Endothelial cell of umbilical vein (primary cell): ENCODE data around the gene GLI2.

Source experiments
- EZH2 ChIP-seq: IDR thresholded peaks from 2 replicates; pipeline ENCODE4 v1.6.1; 2012; ENCODE audit warnings: borderline replicate concordance, low read depth, mild to moderate bottlenecking, moderate library complexity, low read length, inconsistent platforms; ENCODE audit not compliant: severe bottlenecking
- MYC ChIP-seq: IDR thresholded peaks from one replicate; pipeline ENCODE4 v1.6.1; 2011; ENCODE audit warnings: mild to moderate bottlenecking, low read depth, low read length
- POLR2A ChIP-seq: IDR thresholded peaks from 2 replicates; pipeline ENCODE4 v1.6.1; 2012; ENCODE audit warnings: low read depth, mild to moderate bottlenecking, control low read depth, low read length
- POLR2AphosphoS5 ChIP-seq: IDR thresholded peaks from 2 replicates; pipeline ENCODE4 v1.6.1; 2012; ENCODE audit warnings: low read depth, mild to moderate bottlenecking, control low read depth, low read length, moderate library complexity; ENCODE audit not compliant: insufficient read depth
- TF ChIP-seq, protein P1 (sequence below), 2 donors: IDR thresholded peaks; 1 replicate in 1 of 2; 2 replicates in 1 of 2; pipeline ENCODE4 v1.5.1; 2011; ENCODE audit warnings: low read length in 2 of 2, mild to moderate bottlenecking in 2 of 2, moderate library complexity in 2 of 2, control low read depth in 1 of 2, inconsistent platforms in 1 of 2, low read depth in 1 of 2; ENCODE audit not compliant: insufficient read depth in 1 of 2; ENCODE audit errors: extremely low read depth in 1 of 2
- TF ChIP-seq, protein P2 (sequence below): IDR thresholded peaks from 2 replicates; pipeline ENCODE4 v1.6.1; 2011; ENCODE audit not compliant: insufficient read depth, insufficient read length

DNA sequence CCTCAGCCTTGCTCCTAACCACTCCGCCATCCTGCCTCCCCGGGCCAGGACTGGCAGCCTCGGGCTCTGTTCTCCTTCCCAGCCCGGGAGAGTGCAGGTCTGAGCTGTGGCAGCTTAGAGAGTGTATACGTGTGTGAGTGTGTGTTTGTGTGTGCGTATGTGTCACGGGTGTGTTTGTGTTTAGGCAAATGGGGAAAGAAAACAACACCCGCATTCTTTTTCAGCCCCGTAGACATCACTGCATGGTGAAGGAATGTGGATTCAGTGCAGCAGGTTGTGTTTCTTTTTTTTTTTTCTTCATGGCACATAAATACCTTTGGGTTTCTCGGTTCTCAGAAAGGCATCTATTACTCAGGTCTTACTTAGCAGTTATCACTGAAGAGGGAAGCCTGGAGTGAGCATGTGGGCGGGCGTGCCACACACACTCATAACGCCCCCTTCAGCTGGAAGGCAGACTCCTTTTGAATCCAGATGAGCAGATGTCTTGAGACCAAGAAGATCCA lies 44.2 kb downstream of the GLI2 start:
- TF ChIP-seq, protein P1, sequence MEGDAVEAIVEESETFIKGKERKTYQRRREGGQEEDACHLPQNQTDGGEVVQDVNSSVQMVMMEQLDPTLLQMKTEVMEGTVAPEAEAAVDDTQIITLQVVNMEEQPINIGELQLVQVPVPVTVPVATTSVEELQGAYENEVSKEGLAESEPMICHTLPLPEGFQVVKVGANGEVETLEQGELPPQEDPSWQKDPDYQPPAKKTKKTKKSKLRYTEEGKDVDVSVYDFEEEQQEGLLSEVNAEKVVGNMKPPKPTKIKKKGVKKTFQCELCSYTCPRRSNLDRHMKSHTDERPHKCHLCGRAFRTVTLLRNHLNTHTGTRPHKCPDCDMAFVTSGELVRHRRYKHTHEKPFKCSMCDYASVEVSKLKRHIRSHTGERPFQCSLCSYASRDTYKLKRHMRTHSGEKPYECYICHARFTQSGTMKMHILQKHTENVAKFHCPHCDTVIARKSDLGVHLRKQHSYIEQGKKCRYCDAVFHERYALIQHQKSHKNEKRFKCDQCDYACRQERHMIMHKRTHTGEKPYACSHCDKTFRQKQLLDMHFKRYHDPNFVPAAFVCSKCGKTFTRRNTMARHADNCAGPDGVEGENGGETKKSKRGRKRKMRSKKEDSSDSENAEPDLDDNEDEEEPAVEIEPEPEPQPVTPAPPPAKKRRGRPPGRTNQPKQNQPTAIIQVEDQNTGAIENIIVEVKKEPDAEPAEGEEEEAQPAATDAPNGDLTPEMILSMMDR (IDR thresholded peaks at IDR 0.05; ENCODE audit: extremely low read depth in 1 of 2, insufficient read depth in 1 of 2, low read depth in 1 of 2, low read length in 2 of 2) = no peak
- TF ChIP-seq POLR2AphosphoS5 (no peak), POLR2A (no peak), MYC (no peak), EZH2 (no peak)
- TF ChIP-seq, protein P2, sequence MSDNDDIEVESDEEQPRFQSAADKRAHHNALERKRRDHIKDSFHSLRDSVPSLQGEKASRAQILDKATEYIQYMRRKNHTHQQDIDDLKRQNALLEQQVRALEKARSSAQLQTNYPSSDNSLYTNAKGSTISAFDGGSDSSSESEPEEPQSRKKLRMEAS = no peak
